AG04450 (cell line): Measurements from ENCODE around the gene CDHR4. TPM values are rescaled to one million over a fixed set of nuclear protein-coding genes. Genes with fewer than 3 reads are reported as not detected.
"Not testable (repeated sequence)": the region's sequence is repeated elsewhere in the genome, so short reads cannot be mapped to it uniquely, and the experiment has no call there.

Source experiments
- CTCF ChIA-PET: fragments of 300-600, 350-600 bp; formaldehyde crosslinking; extraction: SDS; loops from one replicate; lab custom pipeline; 2022; ENCODE audit warnings: antibody characterized with exemption, inconsistent platforms; lab: Charles Lee
- POLR2A ChIA-PET: fragments of 350-600 bp; formaldehyde crosslinking; extraction: SDS; loops from one replicate; lab custom pipeline; 2021; ENCODE audit warnings: antibody characterized with exemption, inconsistent platforms; lab: Yijun Ruan, JAX
- DNase-seq: peaks from one replicate; pipeline ENCODE4 v3.0.0-alpha.2; 2011; ENCODE audit warnings: low read depth, low spot score
- H3K27ac ChIP-seq: one replicate; pipeline ENCODE4 v1.5.1; 2012; ENCODE audit warnings: low read depth, low read length, control low read depth
- H3K27me3 ChIP-seq: one replicate; pipeline ENCODE4 v1.6.0; 2012; ENCODE audit warnings: low read length; ENCODE audit not compliant: control insufficient read depth, insufficient read depth
- H3K4me3 ChIP-seq: 2 replicates; pipeline ENCODE4 v1.5.1; 2011; ENCODE audit warnings: mild to moderate bottlenecking, low read depth, low read length, control low read depth
- H3K9me3 ChIP-seq: 2 replicates; pipeline ENCODE4 v1.5.1; 2012; ENCODE audit warnings: low read length; ENCODE audit not compliant: control insufficient read depth, insufficient read depth
- polyA plus RNA-seq: library from polyadenylated mRNA; depleted of rRNA; stranded (reverse); fragments of >200 nt; gene quantifications from 2 replicates; pipeline ENCODE4 v1.2.3, GENCODE V29; 2011
- TF ChIP-seq, protein P1 (sequence below): IDR thresholded peaks from 2 replicates; pipeline ENCODE4 v1.5.1; 2011; ENCODE audit warnings: low read depth, low read length, control low read depth, inconsistent platforms

Gene CDHR4
- polyA plus RNA-seq, 1 experiment = not detected

GRCh38 chr3:49826016-49826415 is 26.3 kb upstream of the CDHR4 start:
- POLR2A ChIA-PET = interaction anchor here (0.7 to 1.2 kb wide), 2 partner anchors 12 to 23 kb away, joined by 3 to 4 read pairs; partner anchors contain the start of gene INKA1
- CTCF ChIA-PET = interaction anchor here (0.8 to 5.9 kb wide), 2 partner anchors 12 to 24 kb away, joined by 3 to 43 read pairs; no protein-coding TSS in a partner anchor
- TF ChIP-seq, protein P1, sequence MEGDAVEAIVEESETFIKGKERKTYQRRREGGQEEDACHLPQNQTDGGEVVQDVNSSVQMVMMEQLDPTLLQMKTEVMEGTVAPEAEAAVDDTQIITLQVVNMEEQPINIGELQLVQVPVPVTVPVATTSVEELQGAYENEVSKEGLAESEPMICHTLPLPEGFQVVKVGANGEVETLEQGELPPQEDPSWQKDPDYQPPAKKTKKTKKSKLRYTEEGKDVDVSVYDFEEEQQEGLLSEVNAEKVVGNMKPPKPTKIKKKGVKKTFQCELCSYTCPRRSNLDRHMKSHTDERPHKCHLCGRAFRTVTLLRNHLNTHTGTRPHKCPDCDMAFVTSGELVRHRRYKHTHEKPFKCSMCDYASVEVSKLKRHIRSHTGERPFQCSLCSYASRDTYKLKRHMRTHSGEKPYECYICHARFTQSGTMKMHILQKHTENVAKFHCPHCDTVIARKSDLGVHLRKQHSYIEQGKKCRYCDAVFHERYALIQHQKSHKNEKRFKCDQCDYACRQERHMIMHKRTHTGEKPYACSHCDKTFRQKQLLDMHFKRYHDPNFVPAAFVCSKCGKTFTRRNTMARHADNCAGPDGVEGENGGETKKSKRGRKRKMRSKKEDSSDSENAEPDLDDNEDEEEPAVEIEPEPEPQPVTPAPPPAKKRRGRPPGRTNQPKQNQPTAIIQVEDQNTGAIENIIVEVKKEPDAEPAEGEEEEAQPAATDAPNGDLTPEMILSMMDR = no peak

DNA sequence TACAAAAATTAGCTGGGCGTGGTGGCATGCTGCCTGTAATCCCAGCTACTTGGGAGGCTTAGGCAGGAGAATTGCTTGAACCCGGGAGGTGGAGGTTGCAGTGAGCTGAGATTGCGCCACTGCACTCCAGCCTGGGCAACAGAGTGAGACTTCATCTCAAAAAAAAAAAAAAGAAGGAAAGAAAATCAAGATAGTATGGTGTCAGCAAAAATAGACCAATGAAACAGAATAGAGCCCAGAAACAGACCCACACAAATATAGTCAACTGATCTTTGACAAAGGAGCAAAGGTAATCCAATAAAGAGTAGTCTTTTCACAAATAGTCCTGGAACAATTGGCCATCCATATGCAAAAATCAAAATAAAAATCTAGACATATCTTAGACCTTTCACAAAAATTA is 23.5 kb upstream of the CDHR4 start:
- CTCF ChIA-PET = interaction anchor here (0.9 kb wide), 1 partner anchor 16 kb away, joined by 3 read pairs; no protein-coding TSS in a partner anchor
- H3K27me3 ChIP-seq, H3K4me3 ChIP-seq, POLR2A ChIA-PET, H3K27ac ChIP-seq, H3K9me3 ChIP-seq, DNase-seq: not testable (repeated sequence)

More at GRCh38 chr3:49826016-49826415, 26.3 kb upstream of the CDHR4 start:
- H3K9me3 ChIP-seq = no peaks in the 10 kb centered on the region
- H3K27ac ChIP-seq = no peak overlapping the region
- H3K4me3 ChIP-seq = no peak overlapping the region
- DNase-seq = no peak
- H3K27me3 ChIP-seq = no peaks in the 10 kb centered on the region

GRCh38 chr3:49813497-49814174 is 14.0 kb upstream of the CDHR4 start, which contains the start of gene UBA7:
UBA7 (minus strand) TSS chr3:49813953; CDS start chr3:49813787, 166 bp downstream.
- POLR2A ChIA-PET = interaction anchor here (0.6 to 2.1 kb wide), 3 partner anchors 11 to 343 kb away, joined by 3 to 16 read pairs (median 3); partner anchors contain the start of genes INKA1 and RBM6
- no peaks in the 10 kb centered on the region for H3K9me3 ChIP-seq
- no peak for DNase-seq
- CTCF ChIA-PET = interaction anchor here (2.0 to 2.1 kb wide), 2 partner anchors 11 to 25 kb away, joined by 10 to 16 read pairs; partner anchors contain the start of gene INKA1
- no peaks in the 10 kb centered on the region for H3K27me3 ChIP-seq
- H3K27ac ChIP-seq = peak within 1 kb of the TSS; percentile 1
- H3K4me3 ChIP-seq = peak within 1 kb of the TSS; percentile 72
- TF ChIP-seq, protein P1 = no peak

- Histone ChIP-seq H3K27ac (no peak overlapping the region), H3K4me3 (peak overlapping the region; percentile 72), H3K9me3 (no peaks in the 10 kb centered on the region), H3K27me3 (no peaks in the 10 kb centered on the region)
- ChIA-PET CTCF (interaction anchor here (2.0 to 2.1 kb wide), 2 partner anchors 10 to 26 kb away, joined by 10 to 16 read pairs; partner anchors contain the start of gene INKA1), POLR2A (interaction anchor here (0.8 to 2.1 kb wide), 2 partner anchors 10 to 127 kb away, joined by 3 to 16 read pairs; partner anchors contain the start of genes INKA1 and RBM6)
- no peak for DNase-seq
- TF ChIP-seq, protein P1 = no peak
Measured at GRCh38 chr3:49812916-49813496, 13.3 kb upstream of the CDHR4 start.

DNA sequence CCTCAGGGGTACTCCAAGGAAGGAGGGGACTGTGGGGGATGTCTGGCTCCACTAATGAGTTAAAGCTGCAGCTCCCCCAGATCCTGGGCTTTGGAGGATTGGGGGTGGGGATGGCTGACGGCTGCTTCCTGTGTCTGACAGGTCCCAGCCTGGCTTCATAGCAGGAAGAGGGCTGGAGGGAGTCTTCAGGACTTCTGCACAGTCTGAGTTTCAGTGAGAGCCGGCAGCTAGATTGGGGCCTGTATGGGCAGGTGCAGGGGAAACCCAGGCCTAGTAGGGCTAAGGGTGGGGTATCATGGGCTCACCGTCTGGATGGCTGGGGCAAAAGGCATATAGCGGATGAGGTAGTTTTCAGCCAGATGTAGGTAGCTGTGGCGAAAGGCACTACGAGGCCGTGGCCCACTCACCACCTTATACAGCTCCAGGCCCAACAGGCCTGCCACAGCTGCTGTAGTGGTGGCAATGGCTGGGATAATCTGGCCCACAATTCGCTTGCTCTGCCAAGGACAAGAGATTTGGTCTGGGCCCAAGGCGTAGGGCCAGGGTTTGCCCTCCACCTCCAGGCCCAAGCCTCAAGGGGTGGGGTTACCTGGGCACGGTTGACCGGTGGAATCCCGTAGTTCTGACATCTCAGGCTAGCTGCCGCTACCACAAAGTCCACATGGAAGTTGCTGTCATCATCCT is 7.9 kb upstream of the CDHR4 start:
- no peak overlapping the region for H3K4me3 ChIP-seq
- H3K27me3 ChIP-seq = no peaks in the 10 kb centered on the region
- TF ChIP-seq, protein P1 = no peak
- ChIA-PET POLR2A (no interaction called here), CTCF (interaction anchor here (10.5 kb wide), 1 partner anchor 31 kb away, joined by 182 read pairs; no protein-coding TSS in a partner anchor)
- H3K9me3 ChIP-seq = no peaks in the 10 kb centered on the region; the same call in 1 of the 2 replicates
- DNase-seq = no peak
- no peak overlapping the region for H3K27ac ChIP-seq
